ENCODE results near the gene PIP5KL1. TPM values are rescaled to one million over a fixed set of nuclear protein-coding genes. Genes with fewer than 3 reads are reported as not detected.

PIP5KL1 gene
- total RNA-seq, 1 donor from 2014 or later: 0.85 TPM

GRCh38 chr9:127915801-127916719 lies 14.5 kb downstream of the PIP5KL1 start:
- Histone ChIP-seq H3K4me3 (peak overlapping the region; percentile 84), H3K4me1 (peaks cover 52% of the 10 kb centered on the region), H3K27ac (replicated peaks) (peak overlapping the region; percentile 82), H3K27me3 (ENCODE audit: low read depth) (no peaks in the 10 kb centered on the region), H3K36me3 (peaks cover 27% of the 10 kb centered on the region), H3K9me3 (replicated peaks) (no peaks in the 10 kb centered on the region)
- no peak for TF ChIP-seq CTCF (IDR thresholded peaks at IDR 0.05; ENCODE audit: borderline replicate concordance)
- no peak for DNase-seq
- intact Hi-C loops (cut with micrococcal nuclease): no loop called here

GRCh38 chr9:127915325-127915752 lies 15.2 kb downstream of the PIP5KL1 start:
- intact Hi-C loops (cut with micrococcal nuclease): no loop called here
- peaks cover 54% of the 10 kb centered on the region for H3K4me1 ChIP-seq
- no peak overlapping the region for H3K27ac ChIP-seq (replicated peaks)

GRCh38 chr9:127913682-127914081 lies 16.9 kb downstream of the PIP5KL1 start:
- peaks cover 45% of the 10 kb centered on the region for H3K4me1 ChIP-seq
- intact Hi-C loops (cut with micrococcal nuclease): no loop called here
- H3K36me3 ChIP-seq: peaks cover 43% of the 10 kb centered on the region
- H3K27me3 ChIP-seq (ENCODE audit: low read depth): no peaks in the 10 kb centered on the region
- TF ChIP-seq CTCF (IDR thresholded peaks at IDR 0.05; ENCODE audit: borderline replicate concordance): no peak
- H3K9me3 ChIP-seq (replicated peaks): no peaks in the 10 kb centered on the region
- no peak for DNase-seq
- no peak overlapping the region for H3K27ac ChIP-seq (replicated peaks)
- no peak overlapping the region for H3K4me3 ChIP-seq

More at GRCh38 chr9:127915325-127915752, 15.2 kb downstream of the PIP5KL1 start:
- H3K27me3 ChIP-seq (ENCODE audit: low read depth): no peaks in the 10 kb centered on the region
- H3K36me3 ChIP-seq: peaks cover 31% of the 10 kb centered on the region
- H3K4me3 ChIP-seq: peak overlapping the region; percentile 84
- TF ChIP-seq CTCF (IDR thresholded peaks at IDR 0.05; ENCODE audit: borderline replicate concordance): no peak
- H3K9me3 ChIP-seq (replicated peaks): no peaks in the 10 kb centered on the region
- DNase-seq: no peak

GRCh38 chr9:127912882-127913281 lies 17.7 kb downstream of the PIP5KL1 start:
- Histone ChIP-seq H3K4me1 (peaks cover 37% of the 10 kb centered on the region), H3K4me3 (no peak overlapping the region), H3K36me3 (peaks cover 50% of the 10 kb centered on the region), H3K27ac (replicated peaks) (no peak overlapping the region), H3K27me3 (ENCODE audit: low read depth) (no peaks in the 10 kb centered on the region), H3K9me3 (replicated peaks) (no peaks in the 10 kb centered on the region)
- no peak for DNase-seq
- TF ChIP-seq CTCF (IDR thresholded peaks at IDR 0.05; ENCODE audit: borderline replicate concordance): no peak
- intact Hi-C loops (cut with micrococcal nuclease): no loop called here

- H3K9me3 ChIP-seq (replicated peaks): no peaks in the 10 kb centered on the region
- peaks cover 33% of the 10 kb centered on the region for H3K4me1 ChIP-seq
- H3K36me3 ChIP-seq: peaks cover 50% of the 10 kb centered on the region
- H3K27me3 ChIP-seq (ENCODE audit: low read depth): no peaks in the 10 kb centered on the region
- TF ChIP-seq CTCF (IDR thresholded peaks at IDR 0.05; ENCODE audit: borderline replicate concordance): no peak
- intact Hi-C loops (cut with micrococcal nuclease): no loop called here
- no peak overlapping the region for H3K4me3 ChIP-seq
- H3K27ac ChIP-seq (replicated peaks): no peak overlapping the region
- DNase-seq: no peak
Observed at GRCh38 chr9:127912296-127912695, 18.3 kb downstream of the PIP5KL1 start.
